A172 (cell line): Measurements from ENCODE around the gene CNKSR3. TPM values are rescaled to one million over a fixed set of nuclear protein-coding genes. Genes with fewer than 3 reads are reported as not detected.
A peak's percentile ranks its signal among the peaks of the same experiment; 100 is the strongest.

ENCODE experiments used
- DNase-seq: peaks from one replicate; pipeline ENCODE4 v3.0.0-alpha.2; 2015; ENCODE audit warnings: low spot score
- total RNA-seq: library from RNA; depleted of rRNA; stranded (reverse); fragments of >200 nt; shearing (Covaris generic); gene quantifications from 2 replicates; pipeline ENCODE4 v1.2.3, GENCODE V29; 2014

The CNKSR3 gene
- total RNA-seq, 1 experiment from 2014 or later, result 1.8 TPM

DNA sequence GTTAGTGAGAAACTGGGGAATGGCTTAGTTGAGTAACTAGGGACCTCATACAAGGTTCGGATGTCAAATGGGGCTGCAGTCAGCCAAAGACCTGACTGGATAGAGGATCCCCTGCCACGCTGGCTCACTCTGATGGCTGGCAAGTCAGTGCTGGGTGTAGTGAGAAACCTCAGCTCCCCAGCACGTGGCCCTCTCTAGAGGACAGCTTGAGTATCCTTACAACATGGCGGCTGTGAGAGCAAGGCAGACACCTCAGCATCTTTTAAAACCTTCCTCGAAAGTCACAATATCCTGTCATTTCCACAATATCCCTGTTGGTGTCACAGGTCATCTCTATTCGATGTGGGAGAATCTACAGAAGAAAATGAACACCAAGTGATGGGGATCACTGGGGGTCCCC is 127.2 kb downstream of the CNKSR3 start:
- peak; percentile 10 for DNase-seq

DNA sequence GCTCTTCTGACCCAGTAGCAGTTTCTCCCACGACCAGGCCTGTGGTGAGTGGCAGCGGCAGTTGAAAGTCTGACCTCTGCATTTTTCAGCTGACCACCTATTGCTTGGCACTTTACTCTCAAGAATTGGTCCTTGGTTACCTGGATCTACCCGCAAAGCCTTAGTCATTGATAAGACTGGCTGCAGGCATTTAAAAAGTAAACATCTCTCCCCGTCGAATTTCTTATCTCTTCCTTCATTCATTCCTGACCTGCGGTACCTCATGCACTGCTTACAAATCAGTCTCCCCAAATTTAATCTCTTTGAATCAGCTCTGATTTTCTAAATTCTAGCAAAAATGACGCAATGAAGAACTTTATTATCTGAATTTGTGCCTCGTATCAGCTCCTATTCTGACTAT is 127.7 kb downstream of the CNKSR3 start:
- DNase-seq, result peak; percentile 86

- DNase-seq, result no peak
Observed at GRCh38 chr6:154381548-154381947, 128.9 kb downstream of the CNKSR3 start.

DNA sequence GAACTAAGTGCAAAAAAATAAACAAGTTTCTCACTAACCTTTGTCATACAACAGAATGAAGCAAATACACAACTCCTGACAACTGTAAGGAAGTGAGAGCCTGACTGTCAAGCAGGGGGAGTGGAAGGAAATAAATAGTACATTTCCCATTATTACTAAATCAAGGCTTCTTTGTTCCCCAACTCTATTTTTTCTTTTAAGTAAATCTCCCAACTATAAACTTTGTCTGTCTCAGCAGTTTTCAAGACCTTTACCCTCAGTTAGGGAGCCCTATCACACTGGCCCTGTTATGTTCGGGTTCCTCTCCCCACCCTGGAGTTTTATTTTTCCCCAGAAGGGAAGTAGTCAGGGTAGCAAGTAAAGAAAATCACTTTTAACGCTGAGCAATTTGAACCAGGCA is 129.7 kb downstream of the CNKSR3 start:
- no peak for DNase-seq

- no peak for DNase-seq
Observed at GRCh38 chr6:154379585-154379984, 130.9 kb downstream of the CNKSR3 start.

DNA sequence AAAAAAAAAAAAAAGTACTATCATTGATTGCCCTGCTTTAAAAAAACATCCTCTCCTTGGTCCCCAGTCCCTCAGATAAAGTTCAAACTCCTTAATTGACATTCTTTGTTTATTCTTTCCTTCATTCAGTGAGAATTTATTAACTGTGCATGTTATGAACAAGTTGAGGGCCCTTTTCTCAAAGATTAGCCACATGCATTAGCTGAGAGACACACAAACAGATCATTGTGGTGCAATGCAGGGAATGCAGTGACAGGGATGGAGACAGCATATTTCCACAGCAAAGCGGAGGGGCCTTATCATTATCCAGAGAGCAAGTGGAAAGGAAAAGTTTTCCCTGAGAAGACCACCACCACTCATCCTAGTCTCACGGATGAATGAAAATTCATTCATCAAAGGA is 132.0 kb downstream of the CNKSR3 start:
- DNase-seq, result no peak

DNA sequence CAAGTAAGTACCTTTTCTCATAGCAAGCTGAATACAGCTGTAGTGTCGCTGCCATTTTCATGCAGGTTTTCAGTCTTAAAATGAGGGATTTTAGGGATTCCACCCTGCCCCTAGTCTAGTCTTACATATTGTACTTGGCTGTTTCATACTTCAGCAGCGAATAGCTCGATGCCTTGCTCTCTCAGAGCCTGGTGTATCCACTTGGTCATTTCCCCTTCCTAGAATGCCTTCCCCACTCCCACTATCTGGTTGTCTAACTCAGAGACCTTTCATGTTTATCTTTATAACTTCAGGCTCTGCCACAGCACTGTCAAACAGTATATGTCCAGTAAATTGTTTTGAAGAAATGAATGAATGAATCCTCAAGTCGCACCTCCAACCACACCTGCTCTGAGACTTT is 132.8 kb downstream of the CNKSR3 start:
- DNase-seq, result no peak

DNA sequence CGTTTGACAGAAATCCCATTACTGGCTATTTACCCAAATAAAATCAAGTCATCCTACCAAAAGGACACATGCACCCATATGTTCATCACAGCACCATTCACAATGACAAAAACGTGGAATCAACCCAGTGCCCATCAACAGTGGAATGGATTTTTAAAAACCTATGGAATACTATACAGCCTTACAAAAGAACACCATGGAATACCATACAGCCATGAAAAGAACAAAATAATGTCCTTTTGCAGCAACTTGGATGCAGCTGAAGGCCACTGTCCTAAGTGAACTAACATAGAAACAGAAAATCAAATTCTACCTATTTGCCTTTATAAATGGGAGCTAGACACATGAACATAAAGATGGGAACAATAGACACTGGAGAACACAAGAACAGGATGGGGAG is 136.5 kb downstream of the CNKSR3 start:
- DNase-seq, result no peak

- no peak for DNase-seq
Observed at GRCh38 chr6:154371281-154371680, 139.2 kb downstream of the CNKSR3 start.

GRCh38 chr6:154370545-154370944 is 139.9 kb downstream of the CNKSR3 start:
- DNase-seq, result peak; percentile 30

GRCh38 chr6:154367839-154368695 is 142.4 kb downstream of the CNKSR3 start:
- no peak for DNase-seq

- DNase-seq, result no peak
Observed at GRCh38 chr6:154367336-154367735, 143.1 kb downstream of the CNKSR3 start.

DNA sequence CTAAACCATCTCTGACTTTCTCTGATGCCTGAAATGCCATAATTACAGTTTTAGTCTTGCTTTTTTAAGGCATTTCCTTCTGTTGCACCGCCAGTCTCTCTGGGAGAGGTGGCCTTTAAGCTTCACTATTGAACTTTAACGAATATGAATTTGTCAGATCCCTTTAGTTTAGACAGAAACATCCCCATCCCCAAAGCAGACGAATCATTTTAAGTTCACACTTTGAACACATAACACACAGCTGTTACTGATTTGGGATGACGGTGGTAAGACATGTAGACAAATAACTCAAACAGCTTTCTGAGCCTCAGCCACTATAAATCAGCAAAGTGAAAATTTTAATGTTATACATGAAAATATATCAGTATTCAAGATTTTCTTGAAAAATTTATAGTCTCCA is 146.7 kb downstream of the CNKSR3 start:
- DNase-seq, result no peak

DNA sequence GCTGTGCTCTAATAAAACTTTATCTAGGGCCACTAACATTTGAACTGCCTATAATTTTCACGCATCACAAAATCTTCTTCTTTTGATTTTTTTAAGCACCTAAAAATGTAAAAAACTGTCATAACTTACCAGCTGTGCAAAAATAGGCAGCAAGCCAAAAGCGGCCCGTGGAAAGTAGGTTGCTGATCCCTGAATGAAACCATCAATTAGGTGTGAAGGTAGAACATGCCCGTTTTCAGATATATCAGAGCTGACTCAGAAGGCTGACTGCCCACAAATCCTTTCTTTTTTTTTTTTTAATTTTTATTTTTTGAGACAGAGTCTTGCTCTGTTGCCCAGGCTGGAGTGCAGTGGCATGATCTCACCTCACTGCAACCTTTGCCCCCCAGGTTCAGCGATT is 149.0 kb downstream of the CNKSR3 start:
- DNase-seq, result no peak

DNA sequence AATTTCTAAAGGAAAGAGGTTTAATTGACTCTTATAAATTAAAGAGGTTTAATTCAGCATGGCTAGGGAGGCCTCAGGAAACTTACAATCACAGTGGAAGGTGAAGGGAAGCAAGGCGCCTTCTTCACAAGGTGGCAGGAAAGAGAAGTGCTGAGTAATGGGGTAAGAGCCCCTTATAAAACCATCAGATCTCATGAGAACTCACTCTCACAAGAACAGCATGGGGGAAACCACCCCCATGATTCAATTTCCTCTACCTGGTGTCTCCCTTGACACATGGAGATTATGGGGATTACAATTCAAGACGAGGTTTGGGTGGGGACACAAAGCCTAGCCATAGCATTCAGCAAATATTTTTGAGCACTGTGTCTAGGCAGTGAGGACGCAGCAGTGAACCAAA is 150.0 kb downstream of the CNKSR3 start:
- DNase-seq, result no peak

DNA sequence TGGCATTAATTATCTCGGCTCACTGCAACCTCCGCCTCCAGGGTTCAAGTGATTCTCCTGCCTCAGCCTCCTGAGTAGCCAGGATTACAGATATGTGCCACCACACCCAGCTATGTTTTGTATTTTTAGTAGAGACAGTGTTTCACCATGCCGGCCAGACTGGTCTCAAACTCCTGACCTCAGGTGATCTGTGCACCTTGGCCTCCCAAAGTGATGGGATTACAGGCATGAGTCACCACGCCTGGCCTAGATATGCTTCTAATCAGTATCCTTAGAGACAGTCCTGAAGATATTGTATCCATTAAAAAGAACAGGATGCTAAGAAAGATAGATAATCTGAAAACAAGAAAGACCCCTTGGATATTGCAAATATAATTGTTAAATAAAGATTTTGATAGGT is 150.8 kb downstream of the CNKSR3 start:
- no peak for DNase-seq

- DNase-seq, result no peak
Observed at GRCh38 chr6:154359161-154359574, 151.3 kb downstream of the CNKSR3 start.

- DNase-seq, result no peak
Observed at GRCh38 chr6:154358019-154358545, 152.4 kb downstream of the CNKSR3 start.

GRCh38 chr6:154356690-154357089 is 153.8 kb downstream of the CNKSR3 start, which contains the start of gene IPCEF1:
IPCEF1 (minus strand) TSS chr6:154356803; CDS start chr6:154265947, 90,856 bp downstream.
- no peak for DNase-seq

- DNase-seq, result no peak
Observed at GRCh38 chr6:154356113-154356512, 154.4 kb downstream of the CNKSR3 start.

DNA sequence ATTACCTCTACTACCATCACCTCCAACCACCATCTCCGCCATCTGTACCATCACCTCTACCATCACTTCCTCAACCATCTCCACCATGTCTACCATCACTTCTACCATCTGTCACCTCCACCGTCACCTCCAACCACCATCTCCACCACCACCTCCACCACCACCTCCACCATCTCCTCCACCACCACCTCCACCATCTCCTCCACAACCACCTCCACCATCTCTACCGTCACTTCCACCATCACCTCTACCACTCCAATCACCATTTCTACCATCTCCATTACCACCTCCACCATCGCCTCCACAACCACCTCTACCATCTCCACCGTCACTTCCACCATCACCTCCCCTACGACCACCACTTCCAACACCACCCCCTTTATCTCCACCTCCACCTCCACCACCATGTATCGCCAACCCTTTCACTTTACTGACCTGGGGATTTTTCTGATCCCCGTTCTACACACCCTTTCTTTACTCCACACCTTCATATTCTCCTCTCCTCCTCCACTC is 156.2 kb downstream of the CNKSR3 start:
- DNase-seq, result no peak

GRCh38 chr6:154353626-154354025 is 156.9 kb downstream of the CNKSR3 start:
- no peak for DNase-seq

- DNase-seq, result no peak
Observed at GRCh38 chr6:154352898-154353585, 157.4 kb downstream of the CNKSR3 start.
